Measurements from ENCODE around the gene PCDHGA1. TPM values are rescaled to one million over a fixed set of nuclear protein-coding genes. Genes with fewer than 3 reads are reported as not detected.
A peak's percentile ranks its signal among the peaks of the same experiment; 100 is the strongest.

The PCDHGA1 gene
- total RNA-seq, 2 donors from 2014 or later = 0.07 TPM; not detected in 1

DNA sequence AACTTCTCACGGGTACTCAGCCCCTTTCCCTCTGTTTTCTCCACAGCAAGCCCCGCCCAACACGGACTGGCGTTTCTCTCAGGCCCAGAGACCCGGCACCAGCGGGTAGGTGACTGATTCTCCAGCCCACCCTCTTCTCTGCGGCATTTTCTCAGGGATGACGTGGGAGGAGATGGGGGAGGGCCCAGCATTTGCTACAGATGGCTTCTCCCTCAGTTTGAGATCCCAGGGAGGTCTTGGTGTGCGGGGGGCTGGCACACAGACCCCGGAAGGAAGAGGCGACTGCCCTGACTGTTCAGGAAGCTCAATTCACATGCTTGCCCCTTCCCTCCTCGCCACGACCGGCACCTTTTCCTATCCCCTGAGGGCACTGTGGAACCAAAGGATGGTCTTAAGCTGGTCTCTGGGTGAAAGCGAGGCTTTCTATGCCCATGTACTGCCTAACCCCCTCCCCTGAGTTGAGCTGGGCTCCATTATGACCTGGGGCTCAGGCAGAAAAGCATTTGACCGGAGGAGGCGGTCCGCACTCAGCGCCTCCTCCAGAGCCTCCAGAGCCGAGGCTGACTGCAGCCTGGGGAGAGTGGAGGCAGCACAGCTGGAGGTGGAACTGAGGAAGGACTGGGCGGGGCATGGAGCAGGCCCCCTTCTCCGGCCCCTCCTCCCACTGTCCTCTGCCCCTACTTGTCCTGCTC is 164.6 kb downstream of the PCDHGA1 start:
- no peak for DNase-seq (ENCODE audit: low spot score)
- Mint-ChIP-seq H3K27me3 (peaks cover 24 to 31% of the 10 kb centered on the region in 2 donors), H3K9me3 (no peaks in the 10 kb centered on the region), H3K4me3 (no peak overlapping the region), H3K4me1 (ENCODE audit: low read depth in 2 of 2) (peaks cover 4 to 9% of the 10 kb centered on the region in 2 donors), H3K36me3 (no peaks in the 10 kb centered on the region), H3K27ac (no peak overlapping the region)
- peak in 1 of 2 donors; percentile 2 for ATAC-seq

DNA sequence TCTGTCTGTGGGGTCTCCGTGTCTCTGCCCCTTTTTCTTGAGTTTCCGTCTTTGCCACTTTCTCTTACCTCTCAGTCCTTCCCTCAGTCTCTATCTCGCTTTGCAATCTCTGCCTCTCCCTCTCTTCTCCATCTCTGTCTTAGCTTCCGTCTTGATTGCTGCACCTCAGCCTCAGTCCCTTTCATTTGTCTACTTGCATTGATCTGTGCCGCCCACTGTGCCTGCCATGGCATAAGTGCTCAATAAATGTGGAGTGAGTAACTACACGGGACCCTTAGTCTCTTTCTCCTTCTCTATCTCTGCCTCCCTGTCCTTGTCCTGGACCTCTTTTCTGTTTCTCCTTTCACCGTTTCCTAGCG is 165.1 kb downstream of the PCDHGA1 start:
- H3K27ac Mint-ChIP-seq = no peak overlapping the region
- no peak overlapping the region for H3K4me3 Mint-ChIP-seq
- no peaks in the 10 kb centered on the region for H3K36me3 Mint-ChIP-seq

DNA sequence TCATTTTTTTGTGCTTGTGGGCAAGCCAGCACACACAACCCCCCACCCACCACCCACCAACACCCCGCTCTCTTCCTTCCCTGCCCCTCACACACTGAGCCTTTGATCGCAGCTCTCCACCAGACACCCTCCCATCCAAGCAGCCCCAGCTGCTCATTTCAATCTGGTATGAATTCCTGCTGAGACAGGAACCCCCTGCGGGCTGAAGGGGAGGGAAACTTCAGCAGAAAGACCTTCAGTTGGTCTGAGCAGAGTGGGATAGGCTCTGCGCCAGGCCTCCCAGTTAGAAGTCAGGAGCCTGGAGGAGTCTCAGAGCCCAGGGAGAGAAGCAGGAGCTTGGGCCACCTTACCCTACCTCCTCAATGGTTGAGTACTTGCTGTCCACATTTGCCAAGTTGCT is 165.7 kb downstream of the PCDHGA1 start:
- Mint-ChIP-seq H3K4me1 (ENCODE audit: low read depth in 2 of 2) (peaks cover 4 to 5% of the 10 kb centered on the region in 2 donors), H3K27ac (no peak overlapping the region), H3K4me3 (no peak overlapping the region), H3K27me3 (peaks cover 15 to 25% of the 10 kb centered on the region in 2 donors), H3K9me3 (no peaks in the 10 kb centered on the region), H3K36me3 (no peaks in the 10 kb centered on the region)
- no peak for DNase-seq (ENCODE audit: low spot score)
- ATAC-seq = no peak

More for the DNA sequence above, 165.1 kb downstream of the PCDHGA1 start:
- ATAC-seq (no peak), DNase-seq (ENCODE audit: low spot score) (no peak)
- Mint-ChIP-seq H3K27me3 (peaks cover 21 to 31% of the 10 kb centered on the region in 2 donors), H3K9me3 (no peaks in the 10 kb centered on the region), H3K4me1 (ENCODE audit: low read depth in 2 of 2) (peaks cover 4 to 9% of the 10 kb centered on the region in 2 donors)

DNA sequence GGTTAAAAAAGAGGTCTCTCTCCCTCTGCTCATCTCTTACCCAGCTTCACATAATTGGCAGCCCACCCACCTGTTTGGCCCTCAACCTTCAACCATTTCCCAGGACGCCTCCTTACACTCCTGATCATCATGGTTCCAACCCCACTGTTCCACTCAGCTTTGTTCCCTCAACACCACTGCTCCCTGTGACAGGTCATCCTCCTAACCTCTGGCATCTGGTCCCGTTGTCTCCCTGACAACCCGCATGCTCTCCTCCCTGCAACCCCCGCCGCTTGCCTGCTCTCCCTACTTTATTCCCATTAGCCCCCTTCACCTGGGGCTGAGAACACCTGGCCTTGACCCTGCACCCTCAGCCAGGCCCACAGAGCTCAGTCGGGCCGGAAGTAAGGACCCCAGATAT is 171.4 kb downstream of the PCDHGA1 start:
- Mint-ChIP-seq H3K27ac (no peak overlapping the region), H3K9me3 (no peaks in the 10 kb centered on the region), H3K4me1 (ENCODE audit: low read depth in 2 of 2) (no peaks in the 10 kb centered on the region), H3K27me3 (no peaks in the 10 kb centered on the region), H3K36me3 (no peaks in the 10 kb centered on the region), H3K4me3 (no peak overlapping the region)
- DNase-seq (ENCODE audit: low spot score) (no peak), ATAC-seq (no peak)

DNA sequence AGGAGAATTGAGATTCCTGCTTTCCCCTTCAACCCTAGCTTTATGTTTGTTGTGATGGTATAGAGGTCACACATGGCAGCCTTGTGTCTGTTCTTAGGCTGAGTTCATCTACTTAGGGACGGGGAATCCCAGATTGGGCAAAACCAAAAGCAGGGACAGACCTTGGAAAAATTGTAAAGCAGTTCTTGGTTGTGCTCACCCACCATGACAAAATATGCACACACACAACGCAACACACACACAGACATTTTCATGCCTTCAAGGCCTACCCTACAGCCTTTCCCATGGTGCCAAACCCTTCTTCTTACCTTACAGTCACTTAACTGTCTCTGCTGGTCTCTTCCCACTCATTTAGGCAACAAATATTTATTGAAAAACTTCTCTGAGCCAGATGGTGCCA is 173.4 kb downstream of the PCDHGA1 start:
- Mint-ChIP-seq H3K4me3 (no peak overlapping the region), H3K27ac (no peak overlapping the region), H3K36me3 (no peaks in the 10 kb centered on the region), H3K4me1 (ENCODE audit: low read depth in 2 of 2) (no peaks in the 10 kb centered on the region), H3K27me3 (no peaks in the 10 kb centered on the region), H3K9me3 (no peaks in the 10 kb centered on the region)
- no peak for ATAC-seq
- DNase-seq (ENCODE audit: low spot score) = no peak

DNA sequence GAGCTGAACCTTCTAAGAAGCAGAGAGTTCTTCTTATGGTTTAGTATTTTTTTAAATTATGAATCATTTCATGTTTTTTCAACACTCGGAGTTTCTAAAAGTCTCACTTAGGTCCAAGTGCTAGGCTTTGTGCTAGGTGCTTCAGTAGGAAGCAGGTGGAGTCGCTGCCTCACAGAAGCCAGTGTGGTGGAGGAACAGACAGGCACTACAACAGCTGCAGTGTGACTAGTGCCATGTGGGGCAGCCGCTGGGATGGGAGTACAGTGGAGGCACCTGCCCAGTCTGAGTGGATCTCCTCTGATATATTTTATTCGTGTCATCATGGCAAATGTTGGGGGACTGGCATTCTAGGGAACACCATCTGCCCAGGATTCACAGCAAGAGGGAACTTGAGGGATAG is 173.9 kb downstream of the PCDHGA1 start:
- ATAC-seq = no peak
- no peak for DNase-seq (ENCODE audit: low spot score)
- Mint-ChIP-seq H3K27me3 (no peaks in the 10 kb centered on the region), H3K4me1 (ENCODE audit: low read depth in 2 of 2) (peaks cover 0 to 2% of the 10 kb centered on the region in 2 donors), H3K4me3 (no peak overlapping the region), H3K9me3 (no peaks in the 10 kb centered on the region), H3K36me3 (no peaks in the 10 kb centered on the region), H3K27ac (no peak overlapping the region)

DNA sequence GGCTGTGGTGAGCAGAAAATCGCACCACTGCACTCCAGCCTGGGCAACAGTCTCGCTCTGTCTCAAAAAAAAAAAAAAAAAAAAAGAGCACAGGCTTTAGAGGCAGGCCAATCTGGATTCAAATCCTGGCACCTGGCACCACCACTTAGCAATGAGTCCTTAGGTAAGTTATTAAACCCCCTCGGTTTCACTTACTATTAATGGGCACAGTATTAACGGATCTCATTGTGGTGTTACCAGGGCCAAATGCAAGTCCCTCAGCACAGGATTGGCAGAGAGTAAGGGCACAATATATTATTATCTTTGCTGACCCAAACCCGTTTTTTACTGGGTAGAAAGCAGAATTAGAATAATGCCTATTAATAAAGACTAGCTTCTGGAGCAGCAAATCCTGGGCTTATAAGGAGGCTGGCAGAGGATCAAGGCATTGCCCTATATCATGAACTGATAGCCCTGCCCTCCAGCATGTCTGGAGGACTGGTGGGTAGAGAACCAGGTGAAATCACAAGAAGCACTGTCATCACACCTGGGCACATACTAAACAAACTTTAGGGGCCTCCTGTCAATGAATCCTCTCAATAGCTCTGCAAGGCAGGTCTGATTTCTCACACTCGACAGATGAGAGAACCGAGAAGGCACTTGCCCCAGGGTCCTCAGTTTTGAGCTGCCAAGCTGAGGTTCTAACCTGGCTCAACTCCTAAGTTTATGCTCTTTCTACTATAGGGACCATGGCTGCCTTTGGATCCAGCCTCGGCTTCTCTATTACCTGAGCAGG is 176.3 kb downstream of the PCDHGA1 start:
- Mint-ChIP-seq H3K27ac (no peak overlapping the region), H3K4me1 (ENCODE audit: low read depth in 2 of 2) (peaks cover 0 to 6% of the 10 kb centered on the region in 2 donors), H3K36me3 (no peaks in the 10 kb centered on the region), H3K4me3 (no peak overlapping the region), H3K9me3 (no peaks in the 10 kb centered on the region), H3K27me3 (no peaks in the 10 kb centered on the region)
- no peak for ATAC-seq
- no peak for DNase-seq (ENCODE audit: low spot score)

DNA sequence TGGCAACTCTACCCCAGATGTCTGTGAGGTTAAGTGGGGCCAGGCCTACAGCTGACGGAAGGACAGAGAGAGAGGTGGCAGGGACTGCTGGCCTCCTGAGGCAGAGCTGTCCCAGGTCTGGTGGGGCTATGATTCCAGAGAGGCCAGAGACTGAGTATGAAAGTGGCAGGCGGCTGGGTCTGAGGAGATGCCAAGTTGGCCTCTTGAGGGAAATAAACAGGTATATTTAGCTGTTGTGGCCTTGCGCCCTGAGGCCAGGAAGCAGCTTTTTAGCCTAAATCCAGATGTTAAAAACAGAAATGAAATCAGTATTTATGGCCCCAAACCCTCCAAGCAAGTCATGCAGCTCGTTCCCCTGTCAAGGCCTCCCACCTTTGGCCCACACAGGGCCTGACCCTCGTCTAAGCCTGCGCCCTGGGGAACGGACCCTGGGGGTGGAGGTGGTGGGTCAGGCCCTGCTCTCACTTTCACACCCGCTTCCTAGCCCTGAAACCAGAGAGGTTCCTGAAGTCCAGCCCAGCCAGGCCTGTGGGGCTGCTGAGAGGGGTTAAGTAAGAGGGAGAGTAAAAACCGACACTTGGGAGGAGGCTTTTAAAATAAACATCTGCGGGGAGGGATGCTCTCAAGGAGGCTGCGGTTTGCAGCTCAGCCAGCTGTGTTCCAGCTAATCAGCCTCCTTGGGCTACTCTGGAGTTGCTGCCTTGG is 177.2 kb downstream of the PCDHGA1 start:
- DNase-seq (ENCODE audit: low spot score) (no peak), ATAC-seq (no peak)
- H3K36me3 Mint-ChIP-seq = no peaks in the 10 kb centered on the region
- no peaks in the 10 kb centered on the region for H3K27me3 Mint-ChIP-seq
- no peak overlapping the region for H3K4me3 Mint-ChIP-seq
- peaks cover 3 to 12% of the 10 kb centered on the region in 2 donors for H3K4me1 Mint-ChIP-seq (ENCODE audit: low read depth in 2 of 2)
- no peaks in the 10 kb centered on the region for H3K9me3 Mint-ChIP-seq
- no peak overlapping the region for H3K27ac Mint-ChIP-seq

DNA sequence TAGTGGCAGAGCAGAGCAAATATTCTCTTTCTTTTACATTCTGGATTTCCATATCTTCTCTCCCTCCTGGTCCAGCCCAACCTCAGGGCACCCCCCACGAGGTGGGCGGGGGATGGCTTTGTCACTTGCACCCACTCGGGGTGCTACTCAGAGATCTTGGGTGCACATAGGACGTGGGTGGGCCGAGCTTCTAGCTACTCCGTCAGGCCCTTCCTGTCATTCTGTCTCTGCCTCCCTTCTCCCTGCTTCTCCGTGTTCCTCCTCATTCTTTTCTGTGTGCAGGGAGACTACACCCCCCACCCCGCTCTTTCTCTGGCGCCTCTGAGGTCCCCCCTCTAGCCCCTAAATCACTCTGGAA is 178.1 kb downstream of the PCDHGA1 start:
- H3K4me3 Mint-ChIP-seq = no peak overlapping the region
- H3K9me3 Mint-ChIP-seq = no peaks in the 10 kb centered on the region
- H3K4me1 Mint-ChIP-seq (ENCODE audit: low read depth in 2 of 2) = peaks cover 11 to 17% of the 10 kb centered on the region in 2 donors
- no peaks in the 10 kb centered on the region for H3K27me3 Mint-ChIP-seq
- no peaks in the 10 kb centered on the region for H3K36me3 Mint-ChIP-seq
- H3K27ac Mint-ChIP-seq = no peak overlapping the region
- ATAC-seq (no peak), DNase-seq (ENCODE audit: low spot score) (no peak)

DNA sequence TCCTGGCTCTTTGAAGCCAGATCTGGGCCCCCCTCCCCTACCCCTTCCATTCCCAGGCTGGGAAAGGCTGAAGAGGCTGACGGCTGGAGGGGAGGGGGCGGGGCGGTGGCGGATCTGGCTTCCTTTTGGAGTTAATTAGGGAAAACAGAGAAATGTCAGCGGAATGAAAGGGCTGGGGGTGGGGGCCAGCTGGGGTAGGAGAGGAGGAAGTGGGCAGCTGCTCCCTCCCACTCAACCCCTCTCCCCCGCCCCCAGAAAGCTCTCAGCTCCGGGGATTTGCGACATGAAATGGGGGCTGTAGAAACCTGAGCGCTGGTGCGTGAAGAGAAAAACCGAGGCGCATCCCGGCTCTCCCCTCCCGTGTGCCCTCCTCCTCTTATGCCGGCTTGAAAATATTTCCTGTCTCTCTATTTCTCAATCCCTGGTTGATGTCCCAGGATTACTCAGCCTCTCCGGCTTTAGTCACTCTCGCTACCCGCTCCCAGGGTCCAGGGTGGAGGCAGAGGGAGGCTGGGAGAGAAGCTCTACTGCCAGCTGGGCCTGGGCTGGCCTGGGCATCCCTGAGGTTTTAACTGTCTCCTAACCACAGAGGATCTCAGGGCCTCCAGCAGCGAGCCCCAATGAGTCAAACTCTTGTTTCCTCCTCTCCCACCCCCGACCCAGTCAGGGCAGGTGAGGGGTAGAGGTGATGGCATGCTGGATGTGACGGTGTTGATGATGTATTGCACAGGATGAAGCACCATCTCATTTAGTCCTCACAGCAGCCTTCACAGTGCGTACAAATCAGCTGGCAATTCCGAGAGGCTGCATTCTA is 178.7 kb downstream of the PCDHGA1 start:
- peak overlapping the region in 1 of 2 donors; percentile 70 for H3K27ac Mint-ChIP-seq
- no peaks in the 10 kb centered on the region for H3K9me3 Mint-ChIP-seq
- no peaks in the 10 kb centered on the region for H3K36me3 Mint-ChIP-seq

DNA sequence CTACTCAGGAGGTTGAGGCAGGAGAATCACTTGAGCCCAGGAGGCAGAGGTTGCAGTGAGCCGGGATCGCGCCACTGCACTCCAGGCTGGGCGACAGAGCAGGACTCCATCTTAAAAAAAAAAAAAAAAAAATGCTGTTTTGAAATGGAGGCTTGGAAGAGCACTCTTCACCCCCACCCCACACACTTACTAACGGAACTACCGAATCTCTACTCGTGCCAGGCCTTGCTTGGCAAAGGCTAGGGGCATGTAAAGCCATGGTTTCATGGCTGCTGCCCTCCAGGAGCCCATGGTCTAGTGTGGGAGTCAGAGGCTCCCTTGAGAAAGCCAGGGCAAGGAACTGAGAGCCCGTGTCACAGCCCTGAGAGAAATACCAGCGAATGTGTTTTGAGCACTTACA is 179.8 kb downstream of the PCDHGA1 start:
- peak overlapping the region in 1 of 2 donors; percentile 70 for H3K27ac Mint-ChIP-seq
- DNase-seq (ENCODE audit: low spot score) (no peak), ATAC-seq (no peak)
- H3K4me1 Mint-ChIP-seq (ENCODE audit: low read depth in 2 of 2) = peaks cover 26 to 33% of the 10 kb centered on the region in 2 donors
- no peaks in the 10 kb centered on the region for H3K36me3 Mint-ChIP-seq
- no peaks in the 10 kb centered on the region for H3K27me3 Mint-ChIP-seq
- H3K4me3 Mint-ChIP-seq = no peak overlapping the region
- no peaks in the 10 kb centered on the region for H3K9me3 Mint-ChIP-seq

More for the DNA sequence above, 178.7 kb downstream of the PCDHGA1 start:
- peaks cover 17 to 23% of the 10 kb centered on the region in 2 donors for H3K4me1 Mint-ChIP-seq (ENCODE audit: low read depth in 2 of 2)
- no peak overlapping the region for H3K4me3 Mint-ChIP-seq
- ATAC-seq (no peak), DNase-seq (ENCODE audit: low spot score) (no peak)
- H3K27me3 Mint-ChIP-seq = no peaks in the 10 kb centered on the region

DNA sequence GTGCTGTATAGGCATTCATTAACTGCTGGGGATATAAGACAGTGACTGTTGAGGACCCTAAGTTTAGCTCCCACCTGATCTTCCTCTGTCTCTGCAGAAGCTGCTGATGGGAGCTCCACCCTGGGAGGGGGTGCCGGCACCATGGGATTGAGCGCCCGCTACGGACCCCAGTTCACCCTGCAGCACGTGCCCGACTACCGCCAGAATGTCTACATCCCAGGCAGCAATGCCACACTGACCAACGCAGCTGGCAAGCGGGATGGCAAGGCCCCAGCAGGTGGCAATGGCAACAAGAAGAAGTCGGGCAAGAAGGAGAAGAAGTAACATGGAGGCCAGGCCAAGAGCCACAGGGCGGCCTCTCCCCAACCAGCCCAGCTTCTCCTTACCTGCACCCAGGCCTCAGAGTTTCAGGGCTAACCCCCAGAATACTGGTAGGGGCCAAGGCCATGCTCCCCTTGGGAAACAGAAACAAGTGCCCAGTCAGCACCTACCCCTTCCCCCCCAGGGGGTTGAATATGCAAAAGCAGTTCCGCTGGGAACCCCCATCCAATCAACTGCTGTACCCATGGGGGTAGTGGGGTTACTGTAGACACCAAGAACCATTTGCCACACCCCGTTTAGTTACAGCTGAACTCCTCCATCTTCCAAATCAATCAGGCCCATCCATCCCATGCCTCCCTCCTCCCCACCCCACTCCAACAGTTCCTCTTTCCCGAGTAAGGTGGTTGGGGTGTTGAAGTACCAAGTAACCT is 180.7 kb downstream of the PCDHGA1 start:
- Mint-ChIP-seq H3K4me1 (ENCODE audit: low read depth in 2 of 2) (peaks cover 35 to 42% of the 10 kb centered on the region in 2 donors), H3K9me3 (no peaks in the 10 kb centered on the region), H3K27ac (peak overlapping the region; percentile 6 to 51), H3K27me3 (no peaks in the 10 kb centered on the region), H3K36me3 (no peaks in the 10 kb centered on the region), H3K4me3 (no peak overlapping the region)
- DNase-seq (ENCODE audit: low spot score) (no peak), ATAC-seq (no peak)

DNA sequence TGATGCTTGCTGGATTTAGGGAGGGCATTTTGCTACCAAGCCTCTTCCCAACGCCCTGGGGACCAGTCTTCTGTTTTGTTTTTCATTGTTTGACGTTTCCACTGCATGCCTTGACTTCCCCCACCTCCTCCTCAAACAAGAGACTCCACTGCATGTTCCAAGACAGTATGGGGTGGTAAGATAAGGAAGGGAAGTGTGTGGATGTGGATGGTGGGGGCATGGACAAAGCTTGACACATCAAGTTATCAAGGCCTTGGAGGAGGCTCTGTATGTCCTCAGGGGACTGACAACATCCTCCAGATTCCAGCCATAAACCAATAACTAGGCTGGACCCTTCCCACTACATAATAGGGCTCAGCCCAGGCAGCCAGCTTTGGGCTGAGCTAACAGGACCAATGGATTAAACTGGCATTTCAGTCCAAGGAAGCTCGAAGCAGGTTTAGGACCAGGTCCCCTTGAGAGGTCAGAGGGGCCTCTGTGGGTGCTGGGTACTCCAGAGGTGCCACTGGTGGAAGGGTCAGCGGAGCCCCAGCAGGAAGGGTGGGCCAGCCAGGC is 181.5 kb downstream of the PCDHGA1 start:
- peaks cover 43 to 48% of the 10 kb centered on the region in 2 donors for H3K4me1 Mint-ChIP-seq (ENCODE audit: low read depth in 2 of 2)
- no peaks in the 10 kb centered on the region for H3K36me3 Mint-ChIP-seq
- ATAC-seq (no peak), DNase-seq (ENCODE audit: low spot score) (no peak)
- no peak overlapping the region for H3K4me3 Mint-ChIP-seq
- peak overlapping the region; percentile 6 to 51 for H3K27ac Mint-ChIP-seq
- H3K9me3 Mint-ChIP-seq = no peaks in the 10 kb centered on the region
- no peaks in the 10 kb centered on the region for H3K27me3 Mint-ChIP-seq
